Liver (tissue), 3 donors: ENCODE results near the gene IFIT1.

ENCODE experiments used
- CTCF ChIP-seq: fragments of 150-350 bp; IDR thresholded peaks from 2 replicates; pipeline ENCODE4 v1.5.1; 2017; ENCODE audit warnings: improper control_type of control experiment, low read depth, low read length; ENCODE audit not compliant: missing input control
- GABPA ChIP-seq, 2 donors: IDR thresholded peaks in 1 of 2; conservative IDR thresholded peaks in 1 of 2; 2 replicates each; pipeline ENCODE4 v1.6.1; 2016; ENCODE audit warnings: antibody characterized with exemption in 2 of 2, mild to moderate bottlenecking in 1 of 2, moderate library complexity in 1 of 2
- MAX ChIP-seq: IDR thresholded peaks from 2 replicates; pipeline ENCODE4 v1.6.1; 2016; ENCODE audit warnings: antibody characterized with exemption
- TF ChIP-seq, protein P1 (sequence below): IDR thresholded peaks from 2 replicates; pipeline ENCODE4 v1.6.1; 2016; ENCODE audit warnings: antibody characterized with exemption, mild to moderate bottlenecking
- donor health status: healthy.
- donor health status: healthy.

- TF ChIP-seq CTCF (no peak), GABPA (IDR thresholded peaks at IDR 0.05 in 1 of 2, conservative IDR thresholded peaks at IDR 0.05 in 1 of 2) (no peak), MAX (no peak)
- TF ChIP-seq, protein P1, sequence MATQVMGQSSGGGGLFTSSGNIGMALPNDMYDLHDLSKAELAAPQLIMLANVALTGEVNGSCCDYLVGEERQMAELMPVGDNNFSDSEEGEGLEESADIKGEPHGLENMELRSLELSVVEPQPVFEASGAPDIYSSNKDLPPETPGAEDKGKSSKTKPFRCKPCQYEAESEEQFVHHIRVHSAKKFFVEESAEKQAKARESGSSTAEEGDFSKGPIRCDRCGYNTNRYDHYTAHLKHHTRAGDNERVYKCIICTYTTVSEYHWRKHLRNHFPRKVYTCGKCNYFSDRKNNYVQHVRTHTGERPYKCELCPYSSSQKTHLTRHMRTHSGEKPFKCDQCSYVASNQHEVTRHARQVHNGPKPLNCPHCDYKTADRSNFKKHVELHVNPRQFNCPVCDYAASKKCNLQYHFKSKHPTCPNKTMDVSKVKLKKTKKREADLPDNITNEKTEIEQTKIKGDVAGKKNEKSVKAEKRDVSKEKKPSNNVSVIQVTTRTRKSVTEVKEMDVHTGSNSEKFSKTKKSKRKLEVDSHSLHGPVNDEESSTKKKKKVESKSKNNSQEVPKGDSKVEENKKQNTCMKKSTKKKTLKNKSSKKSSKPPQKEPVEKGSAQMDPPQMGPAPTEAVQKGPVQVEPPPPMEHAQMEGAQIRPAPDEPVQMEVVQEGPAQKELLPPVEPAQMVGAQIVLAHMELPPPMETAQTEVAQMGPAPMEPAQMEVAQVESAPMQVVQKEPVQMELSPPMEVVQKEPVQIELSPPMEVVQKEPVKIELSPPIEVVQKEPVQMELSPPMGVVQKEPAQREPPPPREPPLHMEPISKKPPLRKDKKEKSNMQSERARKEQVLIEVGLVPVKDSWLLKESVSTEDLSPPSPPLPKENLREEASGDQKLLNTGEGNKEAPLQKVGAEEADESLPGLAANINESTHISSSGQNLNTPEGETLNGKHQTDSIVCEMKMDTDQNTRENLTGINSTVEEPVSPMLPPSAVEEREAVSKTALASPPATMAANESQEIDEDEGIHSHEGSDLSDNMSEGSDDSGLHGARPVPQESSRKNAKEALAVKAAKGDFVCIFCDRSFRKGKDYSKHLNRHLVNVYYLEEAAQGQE = no peak
These were observed 46.9 kb upstream of the IFIT1 start for GRCh38 chr10:89345367-89346000.
